GM12878 (cell line): Measurements from ENCODE around the gene RHEBL1. TPM values are rescaled to one million over a fixed set of nuclear protein-coding genes. Genes with fewer than 3 reads are reported as not detected.

Experiments
- ATAC-seq: fragments of 200-7000 bp; cut with Tn5 transposase; 3 replicates; pipeline ENCODE4 v1.9.1; 2020; ENCODE audit warnings: mild to moderate bottlenecking, moderate library complexity
- BruUV-seq: library from RNA; stranded (reverse); fragments of 400-500 nt; replicated peaks from 2 replicates; lab custom pipeline; 2021; lab: Mats Ljungman, UMichigan
- CTCF ChIA-PET: fragments of 300-600 bp; sonication (Branson Sonifier 250); formaldehyde crosslinking; extraction: SDS; loops from one replicate; lab custom pipeline; 2021; ENCODE audit warnings: inconsistent platforms; lab: Yijun Ruan, JAX
- POLR2A ChIA-PET: fragments of 350-600 bp; formaldehyde crosslinking; extraction: SDS; loops from one replicate; lab custom pipeline; 2021; ENCODE audit warnings: inconsistent platforms; lab: Charles Lee
- RAD21 ChIA-PET: fragments of 300-600 bp; sonication (Branson Sonifier 250); formaldehyde crosslinking; loops from one replicate; lab custom pipeline; 2023; ENCODE audit warnings: antibody characterized with exemption; ENCODE audit not compliant: unreplicated experiment; lab: Charles Lee
- SMC1A ChIA-PET: fragments of 300-600 bp; sonication (Branson Sonifier 250); formaldehyde crosslinking; loops from one replicate; lab custom pipeline; 2023; ENCODE audit not compliant: unreplicated experiment, uncharacterized antibody; lab: Charles Lee
- DNase-seq: peaks from one replicate; pipeline ENCODE4 v3.0.0-alpha.2; 2011; ENCODE audit warnings: low read depth, low spot score
- FAIRE-seq: peaks from 3 replicates; lab custom pipeline; 2011; peaks lifted over from hg19 to GRCh38; lab: Jason Lieb, UNC
- H2AFZ ChIP-seq: 2 replicates; pipeline ENCODE4 v1.6.0; 2011; ENCODE audit warnings: low read depth, low read length, control low read depth; ENCODE audit not compliant: control insufficient read depth
- H3K27ac ChIP-seq: 2 replicates; pipeline ENCODE4 v1.5.1; 2011; ENCODE audit warnings: control low read depth; ENCODE audit not compliant: control insufficient read depth, insufficient read depth
- H3K27me3 ChIP-seq, 2 experiments: replicated peaks in 1 of 2; 2 replicates each; pipeline versions ENCODE4 v1.6.0 to v1.6.1; 2011; ENCODE audit warnings: low read length in 1 of 2; ENCODE audit not compliant: control insufficient read depth in 2 of 2, insufficient read depth in 2 of 2
- H3K36me3 ChIP-seq, 2 experiments: 2 replicates each; pipeline ENCODE4 v1.5.1; 2011; ENCODE audit warnings: low read length in 1 of 2; ENCODE audit not compliant: control insufficient read depth in 2 of 2, insufficient read depth in 2 of 2
- H3K4me1 ChIP-seq: 2 replicates; pipeline ENCODE4 v1.6.1; 2011; ENCODE audit warnings: mild to moderate bottlenecking, low read length, moderate library complexity, mixed read lengths; ENCODE audit not compliant: control insufficient read depth, insufficient read depth
- H3K4me2 ChIP-seq: 2 replicates; pipeline ENCODE4 v1.6.0; 2011; ENCODE audit warnings: control low read depth; ENCODE audit not compliant: control insufficient read depth, insufficient read depth
- H3K4me3 ChIP-seq: fragments of 200-600 bp; sonication (generic); 2 replicates; pipeline ENCODE4 v1.5.1; 2016
- H3K79me2 ChIP-seq: 2 replicates; pipeline ENCODE4 v1.6.0; 2011; ENCODE audit warnings: low read length; ENCODE audit not compliant: control insufficient read depth, insufficient read depth
- H3K9ac ChIP-seq: 2 replicates; pipeline ENCODE4 v1.8.0; 2011; ENCODE audit warnings: low read length, control low read depth, mixed read lengths; ENCODE audit not compliant: control insufficient read depth, insufficient read depth
- H3K9me3 ChIP-seq: replicated peaks from 3 replicates; pipeline ENCODE4 v1.5.1; 2011; ENCODE audit warnings: mild to moderate bottlenecking, low read length; ENCODE audit not compliant: control insufficient read depth, insufficient read depth
- H4K20me1 ChIP-seq: 2 replicates; pipeline ENCODE4 v1.6.0; 2011; ENCODE audit not compliant: control insufficient read depth, insufficient read depth
- CEBPB ChIP-seq, 2 experiments: fragments of 150-350 bp in 1 of 2; IDR thresholded peaks; 2 replicates each; pipeline ENCODE4 v1.6.1; 2012 to 2014; ENCODE audit warnings: low read depth in 2 of 2, low read length in 2 of 2, borderline replicate concordance in 1 of 2, inconsistent platforms in 1 of 2
- EED ChIP-seq: sonication (generic); IDR thresholded peaks from 2 replicates; pipeline ENCODE4 v1.6.1; 2016; ENCODE audit warnings: antibody characterized with exemption, low read depth
- IKZF1 ChIP-seq: fragments of 450-650 bp; conservative IDR thresholded peaks from 2 replicates; pipeline ENCODE4 v1.6.1; 2017; ENCODE audit warnings: antibody characterized with exemption, mild to moderate bottlenecking
- IRF3 ChIP-seq: fragments of 450-650 bp; IDR thresholded peaks from 2 replicates; pipeline ENCODE4 v1.6.1; 2014; ENCODE audit warnings: mild to moderate bottlenecking
- KLF5 ChIP-seq: fragments of 450-650 bp; IDR thresholded peaks from 2 replicates; pipeline ENCODE4 v1.6.1; 2014; ENCODE audit warnings: mild to moderate bottlenecking; ENCODE audit not compliant: partially characterized antibody
- MEF2A ChIP-seq: IDR thresholded peaks from 2 replicates; pipeline ENCODE4 v1.6.1; 2011; ENCODE audit warnings: low read depth, mild to moderate bottlenecking, low read length, moderate library complexity; ENCODE audit not compliant: insufficient read depth
- MYC ChIP-seq: IDR thresholded peaks from 2 replicates; pipeline ENCODE4 v1.6.1; 2011; ENCODE audit warnings: mild to moderate bottlenecking, low read length, moderate library complexity, inconsistent platforms; ENCODE audit not compliant: insufficient read depth, insufficient replicate concordance, insufficient read length, severe bottlenecking
- NKRF ChIP-seq: fragments of 450-650 bp; conservative IDR thresholded peaks from 2 replicates; pipeline ENCODE4 v1.6.1; 2017; ENCODE audit warnings: mild to moderate bottlenecking, moderate library complexity
- STAT3 ChIP-seq: IDR thresholded peaks from 2 replicates; pipeline ENCODE4 v1.6.1; 2011; ENCODE audit warnings: low read depth, low read length, improper control_type of control experiment
- SUZ12 ChIP-seq: fragments of 200-600 bp; sonication (generic); IDR thresholded peaks from one replicate; pipeline ENCODE4 v1.6.1; 2018; ENCODE audit warnings: antibody characterized with exemption, mild to moderate bottlenecking; ENCODE audit not compliant: unreplicated experiment
- YY1 ChIP-seq: IDR thresholded peaks from 2 replicates; pipeline ENCODE4 v1.6.1; 2011; ENCODE audit warnings: low read depth, mild to moderate bottlenecking, low read length
- ZNF687 ChIP-seq: fragments of 450-650 bp; IDR thresholded peaks from 2 replicates; pipeline ENCODE4 v1.6.1; 2017; ENCODE audit warnings: mild to moderate bottlenecking, moderate library complexity
- WGBS: methylation state at CpG from one replicate; pipeline ENCODE4 v1.1.6; 2016; ENCODE audit warnings: low lambda C conversion rate; ENCODE audit not compliant: insufficient replicate concordance, insufficient coverage; ENCODE audit errors: missing lambda C conversion rate; 5-methylcytosine and 5-hydroxymethylcytosine counted together
- in situ Hi-C: fragments of 300-500 bp; cut with MboI; formaldehyde crosslinking; loops from 9 replicates; pipeline ENCODE4 v1.14.3; 2018; ENCODE audit warnings: mixed read lengths
- intact Hi-C: fragments of 100-400 bp; cut with micrococcal nuclease; formaldehyde crosslinking; loops from one replicate; pipeline ENCODE4 v1.14.2; 2022; ENCODE audit not compliant: unreplicated experiment
- polyA plus RNA-seq, 11 experiments: library from polyadenylated mRNA; depleted of rRNA in 4 of 11; unstranded in 6 of 11; stranded (reverse) in 5 of 11; fragments of >200 nt; fragmentation: Nextera tagmentation in 4 of 11; fragmentation: Illumina TruSeq in 1 of 11; extraction: Ambion mirVana in 4 of 11; extraction: Trizol in 1 of 11; gene quantifications; 1 replicate in 1 of 11; 2 replicates in 10 of 11; pipeline versions ENCODE4 v1.2.1 to v1.2.3, GENCODE V29; 2011 to 2016; ENCODE audit warnings: inconsistent platforms in 2 of 11, missing spikeins in 2 of 11, low read depth in 1 of 11
- total RNA-seq, 4 experiments: library from RNA; depleted of rRNA in 3 of 4; stranded (reverse); fragments of >200 nt in 3 of 4; fragmentation: Illumina TruSeq in 1 of 4; extraction: Trizol in 1 of 4; gene quantifications; 2 replicates each; pipeline versions ENCODE4 v1.2.1 to v1.2.3, GENCODE V29; 2013 to 2021

Gene RHEBL1
- total and polyA plus RNA-seq, 10 of the 15 experiments (the other 5 are each of a cell fraction or from before 2014, with no cell fraction given) = 5.9 to 18.7 (median 12.0) TPM

GRCh38 chr12:49058366-49059044, 11.3 kb downstream of the RHEBL1 start (continued):
- TF ChIP-seq MEF2A (no peak), NKRF (no peak)

- Histone ChIP-seq H3K4me2 (peak overlapping the region; percentile 88), H3K9ac (peak overlapping the region; percentile 98), H3K79me2 (peaks cover 73% of the 10 kb centered on the region), H4K20me1 (peaks cover 27% of the 10 kb centered on the region), H3K9me3 (no peaks in the 10 kb centered on the region), H3K4me1 (peaks cover 6% of the 10 kb centered on the region), H3K27me3 (no peaks in the 10 kb centered on the region), H3K4me3 (peak overlapping the region; percentile 99), H3K36me3 (peaks cover 15 to 19% of the 10 kb centered on the region in 2 experiments), H3K27ac (peak overlapping the region; percentile 32), H2AFZ (no peak overlapping the region)
- ChIA-PET CTCF (interaction anchor here (0.6 to 5.0 kb wide), 13 partner anchors 11 to 208 kb away, joined by 3 to 26 read pairs (median 3); partner anchors contain the start of gene LMBR1L), POLR2A (interaction anchor here (0.6 to 5.4 kb wide), 7 partner anchors 9 to 77 kb away, joined by 3 to 32 read pairs (median 5); partner anchors contain the start of genes RHEBL1 and TUBA1B), SMC1A (interaction anchor here (0.6 to 1.5 kb wide), 8 partner anchors 9 to 953 kb away, joined by 3 to 7 read pairs (median 3); partner anchors contain the start of genes DDX23, DHH and RHEBL1), RAD21 (interaction anchor here (0.7 to 1.5 kb wide), 6 partner anchors 10 to 615 kb away, joined by 3 to 5 read pairs (median 4); partner anchors contain the start of gene RHEBL1)
- intact Hi-C loops (loop anchor here (1.0 kb wide), 1 partner anchor 72 kb away; no protein-coding TSS in a partner anchor), in situ Hi-C loops (no loop called here)
- DNase-seq (no peak), FAIRE-seq (no peak), ATAC-seq (no peak)
- 0% methylated on average over 4 of the region's 4 CpGs for WGBS
- BruUV-seq = no TSS peak
- TF ChIP-seq IRF3 (no peak), YY1 (peak; percentile 40; the same call in 1 of the 2 replicates), MYC (no peak), ZNF687 (no peak), KLF5 (no peak), EED (0 out of 2 replicates have a peak, but pooled peaks have one; percentile 40), IKZF1 (peak; percentile 39), SUZ12 (no peak), STAT3 (no peak), CEBPB (IDR thresholded peaks at IDR 0.05; ENCODE audit: borderline replicate concordance in 1 of 2, low read depth in 2 of 2, low read length in 2 of 2) (no peak)
These were observed 11.9 kb downstream of the RHEBL1 start for GRCh38 chr12:49057888-49058287.
